GM10266 (cell line): ENCODE data around the gene SLC2A8.

Experiments used
- DNase-seq: peaks from one replicate; pipeline ENCODE4 v3.0.0; 2012; ENCODE audit errors: extremely low spot score
- TF ChIP-seq, protein P1 (sequence below): IDR thresholded peaks from 2 replicates; pipeline ENCODE4 v1.5.1; 2012; ENCODE audit warnings: mild to moderate bottlenecking, low read depth; ENCODE audit not compliant: control insufficient read depth, insufficient read depth; ENCODE audit errors: missing control alignments

The SLC2A8 gene

DNA sequence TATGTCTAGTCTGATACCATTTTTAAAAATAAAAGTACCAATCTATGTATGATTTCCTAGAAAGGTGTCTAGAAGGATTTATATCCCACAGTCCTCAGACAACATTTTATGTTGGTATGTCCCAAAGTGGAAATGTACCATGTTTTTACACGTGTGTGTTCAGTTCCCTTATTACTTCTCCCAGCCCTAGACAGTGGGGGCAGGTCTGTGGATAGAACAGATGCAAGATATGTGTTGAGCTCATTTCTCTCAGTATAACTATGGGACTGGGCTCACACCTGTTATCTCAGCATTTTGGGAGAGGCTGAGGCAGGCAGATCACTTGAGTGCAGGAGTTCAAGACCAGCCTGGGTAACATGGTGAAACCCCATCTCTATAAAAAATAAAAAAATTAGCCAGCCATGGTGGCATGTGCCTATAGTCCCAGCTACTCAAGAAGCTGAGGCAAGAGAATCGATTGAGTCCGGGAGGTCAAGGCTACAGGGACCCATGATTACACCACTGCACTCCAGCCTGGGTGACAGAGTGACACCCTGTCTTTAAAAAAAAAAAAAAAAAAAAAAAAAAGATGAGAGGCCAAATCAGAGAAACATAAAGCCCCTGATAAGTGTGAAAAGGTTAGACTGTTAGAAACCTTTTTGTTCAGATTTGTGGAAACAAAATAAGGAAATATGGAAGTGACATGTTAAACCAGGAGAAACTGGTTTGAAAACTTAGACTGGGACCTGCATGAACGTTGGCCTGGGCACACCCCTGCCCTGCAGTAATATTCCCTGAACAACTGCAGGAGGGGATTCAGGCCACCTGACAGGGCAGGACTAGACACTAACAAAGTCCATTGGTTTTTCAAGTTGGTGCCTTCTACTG, 7.4 kb upstream of the SLC2A8 start:
- TF ChIP-seq, protein P1, sequence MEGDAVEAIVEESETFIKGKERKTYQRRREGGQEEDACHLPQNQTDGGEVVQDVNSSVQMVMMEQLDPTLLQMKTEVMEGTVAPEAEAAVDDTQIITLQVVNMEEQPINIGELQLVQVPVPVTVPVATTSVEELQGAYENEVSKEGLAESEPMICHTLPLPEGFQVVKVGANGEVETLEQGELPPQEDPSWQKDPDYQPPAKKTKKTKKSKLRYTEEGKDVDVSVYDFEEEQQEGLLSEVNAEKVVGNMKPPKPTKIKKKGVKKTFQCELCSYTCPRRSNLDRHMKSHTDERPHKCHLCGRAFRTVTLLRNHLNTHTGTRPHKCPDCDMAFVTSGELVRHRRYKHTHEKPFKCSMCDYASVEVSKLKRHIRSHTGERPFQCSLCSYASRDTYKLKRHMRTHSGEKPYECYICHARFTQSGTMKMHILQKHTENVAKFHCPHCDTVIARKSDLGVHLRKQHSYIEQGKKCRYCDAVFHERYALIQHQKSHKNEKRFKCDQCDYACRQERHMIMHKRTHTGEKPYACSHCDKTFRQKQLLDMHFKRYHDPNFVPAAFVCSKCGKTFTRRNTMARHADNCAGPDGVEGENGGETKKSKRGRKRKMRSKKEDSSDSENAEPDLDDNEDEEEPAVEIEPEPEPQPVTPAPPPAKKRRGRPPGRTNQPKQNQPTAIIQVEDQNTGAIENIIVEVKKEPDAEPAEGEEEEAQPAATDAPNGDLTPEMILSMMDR = no peak
- DNase-seq = no peak

DNA sequence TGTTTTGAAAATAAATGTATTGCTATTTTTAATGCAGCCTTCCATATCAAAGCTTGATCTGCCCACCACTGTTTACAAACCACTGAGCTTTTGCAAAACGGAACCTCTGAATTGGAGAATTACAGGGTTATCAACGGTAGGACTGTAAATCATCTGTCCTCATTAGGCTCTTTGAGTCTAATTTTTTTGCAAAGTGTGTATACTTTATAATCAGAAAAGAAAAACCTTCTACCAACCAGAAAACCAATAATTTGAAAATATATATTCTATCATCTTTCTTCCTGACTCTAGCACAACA, 6.8 kb upstream of the SLC2A8 start:
- no peak for DNase-seq
- TF ChIP-seq, protein P1 = no peak

DNA sequence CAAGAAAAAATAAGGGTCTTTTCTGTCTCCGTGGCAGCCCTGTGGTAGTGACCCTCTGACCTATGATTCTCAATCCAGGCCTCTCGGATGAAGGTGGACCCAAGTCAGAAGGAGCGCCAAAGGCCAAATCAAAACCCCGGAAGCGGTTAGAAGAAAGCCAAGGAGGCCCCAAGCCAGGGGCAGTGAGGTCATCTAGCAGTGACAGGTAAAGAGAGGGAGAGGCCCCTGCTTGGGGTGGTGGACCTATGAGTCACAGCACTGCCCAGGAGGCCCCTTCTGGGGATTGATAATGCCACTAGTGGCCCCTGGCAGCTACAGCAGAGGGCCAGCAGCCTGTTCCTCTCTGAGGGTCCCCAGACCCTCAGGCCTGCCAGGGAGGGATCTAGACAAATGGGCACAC, 6.4 kb upstream of the SLC2A8 start:
- TF ChIP-seq, protein P1 = no peak
- DNase-seq = no peak

DNA sequence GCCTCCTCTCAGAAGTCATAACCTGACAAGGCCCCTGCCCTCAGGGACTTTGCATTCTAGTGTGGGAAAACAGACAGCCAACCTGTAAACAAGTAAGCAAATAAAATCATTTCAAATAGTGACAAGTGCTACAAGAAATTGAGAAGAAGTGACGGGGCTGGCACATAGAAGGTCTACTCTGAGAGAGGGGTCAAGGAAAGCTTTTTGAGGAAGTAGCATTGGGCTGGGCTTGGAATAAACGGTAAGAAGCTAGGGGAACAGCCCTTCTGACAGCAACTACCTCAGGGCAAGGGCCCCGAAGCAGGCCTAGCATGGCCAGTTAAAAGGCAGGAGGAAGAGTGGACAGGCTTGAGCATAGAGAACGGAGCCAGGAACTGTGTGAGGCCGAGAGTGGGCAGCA, 4.8 kb upstream of the SLC2A8 start:
- DNase-seq = no peak
- TF ChIP-seq, protein P1 = no peak

DNA sequence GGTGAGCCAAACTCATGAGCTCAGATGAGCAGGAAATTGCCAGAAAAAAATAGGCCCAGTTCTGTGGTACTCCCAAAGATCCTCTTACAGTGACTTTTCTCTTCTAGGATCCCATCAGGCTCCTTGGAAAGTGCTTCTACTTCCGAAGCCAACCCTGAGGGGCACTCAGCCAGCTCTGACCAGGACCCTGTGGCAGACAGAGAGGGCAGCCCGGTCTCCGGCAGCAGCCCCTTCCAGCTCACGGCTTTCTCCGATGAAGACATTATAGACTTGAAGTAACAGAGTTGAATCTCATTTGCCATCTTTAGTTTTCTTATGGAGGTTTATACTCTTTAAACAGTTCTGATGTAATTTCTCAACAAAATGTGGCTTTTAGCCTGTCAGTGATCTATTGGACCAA, 4.0 kb upstream of the SLC2A8 start:
- TF ChIP-seq, protein P1 = no peak
- DNase-seq = no peak

DNA sequence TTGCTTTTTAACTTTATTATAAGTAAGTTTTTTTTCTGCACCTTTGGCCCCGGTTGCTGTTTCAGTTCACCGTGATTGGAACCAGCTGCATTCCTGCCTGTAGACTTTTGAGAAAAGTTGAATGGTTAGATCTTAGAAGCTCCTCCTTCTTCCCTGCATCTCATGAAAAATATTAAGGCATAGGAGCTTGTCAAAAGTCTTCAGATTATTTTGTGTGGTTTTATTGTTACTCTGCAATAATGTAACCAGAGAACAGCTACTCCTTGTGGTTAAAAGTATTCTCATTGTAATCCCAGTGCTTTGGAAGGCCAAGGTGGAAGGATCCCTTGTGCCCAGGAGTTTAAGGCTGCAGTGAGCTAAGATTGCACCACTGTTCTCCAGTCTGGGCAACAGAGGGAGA, 3.3 kb upstream of the SLC2A8 start:
- no peak for DNase-seq
- TF ChIP-seq, protein P1 = no peak

DNA sequence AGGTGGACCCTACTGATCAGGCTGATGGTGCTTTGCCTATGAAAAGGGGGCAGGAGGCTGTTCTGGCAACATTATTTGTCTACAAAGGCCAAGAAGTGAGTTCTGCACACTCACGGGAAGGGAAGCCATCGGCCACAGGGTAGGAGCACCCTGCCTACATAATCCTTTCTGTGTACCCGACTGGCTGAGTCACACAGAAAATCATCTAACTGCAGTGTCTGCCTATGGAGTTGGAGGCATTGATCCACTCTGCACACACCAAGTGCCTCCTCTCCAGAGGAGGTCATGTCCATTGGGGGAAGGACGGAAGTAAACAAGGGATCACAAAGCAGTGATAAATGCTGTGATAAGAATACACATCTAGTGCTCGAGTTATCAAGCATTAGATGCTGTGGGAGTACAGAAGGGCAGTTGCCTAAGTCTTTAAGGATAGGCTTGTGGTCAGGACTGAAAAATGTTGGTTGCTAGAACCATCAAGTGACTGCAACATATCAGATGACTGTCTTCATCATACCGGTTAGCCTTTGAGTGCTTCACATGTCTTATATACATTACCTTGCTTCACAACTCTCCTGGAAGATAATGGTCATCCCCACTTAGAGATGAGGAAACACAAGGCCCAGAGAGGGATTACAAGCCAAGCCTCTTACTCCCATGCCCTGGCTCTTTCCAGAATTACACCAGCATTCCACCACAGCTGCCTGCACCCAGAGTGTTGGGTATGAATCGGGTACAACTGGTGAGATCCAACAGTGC, 1.3 kb upstream of the SLC2A8 start:
- TF ChIP-seq, protein P1 = no peak
- DNase-seq = no peak
